Colonic mucosa (tissue), 4 donors: ENCODE measurements around the gene ITCH. TPM values are rescaled to one million over a fixed set of nuclear protein-coding genes. Genes with fewer than 3 reads are reported as not detected.
"Not testable (repeated sequence)": the region's sequence is repeated elsewhere in the genome, so short reads cannot be mapped to it uniquely, and the experiment has no call there.

Experiments used
- DNase-seq: peaks from one replicate; pipeline ENCODE4 v3.0.0-alpha.2; 2020
- H3K27ac ChIP-seq: fragments of 200-600 bp; one replicate; pipeline ENCODE4 v1.8.0; 2021
- H3K27me3 ChIP-seq: fragments of 200-600 bp; one replicate; pipeline ENCODE4 v1.8.0; 2021
- H3K36me3 ChIP-seq: fragments of 200-600 bp; one replicate; pipeline ENCODE4 v1.8.0; 2021
- H3K4me1 ChIP-seq: fragments of 200-600 bp; one replicate; pipeline ENCODE4 v1.8.0; 2021; ENCODE audit warnings: mild to moderate bottlenecking
- H3K4me3 ChIP-seq: fragments of 200-600 bp; one replicate; pipeline ENCODE4 v1.8.0; 2021
- H3K9ac ChIP-seq, 2 donors: one replicate each; pipeline ENCODE4 v1.7.0; 2013; ENCODE audit warnings: control low read depth in 2 of 2, low read depth in 2 of 2, low read length in 2 of 2
- H3K9me3 ChIP-seq: fragments of 200-600 bp; one replicate; pipeline ENCODE4 v1.8.0; 2021
- intact Hi-C: fragments of 100-400 bp; cut with DNase I; formaldehyde crosslinking; loops from one replicate; pipeline ENCODE4 v1.14.1; 2022
- total RNA-seq, 2 donors: library from RNA; stranded (reverse); fragmentation: NEBNext Ultra II Directional in 1 of 2; extraction: Animal tissue kit (Norgen Biotek cat#: 25700) in 1 of 2; gene quantifications; one replicate each; pipeline ENCODE4 v1.2.1, GENCODE V29; 2021
- TF ChIP-seq, protein P1 (sequence below): fragments of 200-600 bp; IDR thresholded peaks from one replicate; pipeline ENCODE4 v1.8.0; 2022; ENCODE audit warnings: antibody characterized with exemption, mild to moderate bottlenecking
- donor health status: healthy.
- donor health status: DM: no; HTN: no; CAD: no.
- donor health status: DM: no; HTN: no; CAD: no.

Gene ITCH
- total RNA-seq, 2 donors from 2014 or later: 50.0 to 71.4 TPM

DNA sequence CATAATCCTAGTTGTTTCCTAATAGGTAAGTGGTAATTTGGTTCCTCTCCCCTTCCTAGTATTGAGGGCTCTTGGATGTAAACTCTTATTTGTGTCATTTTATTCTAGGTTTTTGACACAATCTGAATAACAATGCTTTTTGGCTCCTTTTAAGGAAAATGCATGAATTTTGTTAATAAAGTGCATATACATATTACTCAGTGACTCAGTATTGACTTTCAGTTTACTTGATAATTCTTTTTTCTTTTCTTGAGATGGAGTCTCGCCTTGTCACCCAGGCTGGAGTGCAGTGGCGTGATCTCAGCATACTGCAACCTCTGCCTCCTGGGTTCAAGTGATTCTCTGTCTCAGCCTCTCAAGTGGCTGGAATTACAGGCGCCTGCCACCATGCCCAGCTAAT lies 19.1 kb downstream of the ITCH start:
- intact Hi-C loops: no loop called here
- TF ChIP-seq, protein P1, sequence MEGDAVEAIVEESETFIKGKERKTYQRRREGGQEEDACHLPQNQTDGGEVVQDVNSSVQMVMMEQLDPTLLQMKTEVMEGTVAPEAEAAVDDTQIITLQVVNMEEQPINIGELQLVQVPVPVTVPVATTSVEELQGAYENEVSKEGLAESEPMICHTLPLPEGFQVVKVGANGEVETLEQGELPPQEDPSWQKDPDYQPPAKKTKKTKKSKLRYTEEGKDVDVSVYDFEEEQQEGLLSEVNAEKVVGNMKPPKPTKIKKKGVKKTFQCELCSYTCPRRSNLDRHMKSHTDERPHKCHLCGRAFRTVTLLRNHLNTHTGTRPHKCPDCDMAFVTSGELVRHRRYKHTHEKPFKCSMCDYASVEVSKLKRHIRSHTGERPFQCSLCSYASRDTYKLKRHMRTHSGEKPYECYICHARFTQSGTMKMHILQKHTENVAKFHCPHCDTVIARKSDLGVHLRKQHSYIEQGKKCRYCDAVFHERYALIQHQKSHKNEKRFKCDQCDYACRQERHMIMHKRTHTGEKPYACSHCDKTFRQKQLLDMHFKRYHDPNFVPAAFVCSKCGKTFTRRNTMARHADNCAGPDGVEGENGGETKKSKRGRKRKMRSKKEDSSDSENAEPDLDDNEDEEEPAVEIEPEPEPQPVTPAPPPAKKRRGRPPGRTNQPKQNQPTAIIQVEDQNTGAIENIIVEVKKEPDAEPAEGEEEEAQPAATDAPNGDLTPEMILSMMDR: no peak
- H3K4me1 ChIP-seq: no peaks in the 10 kb centered on the region
- no peak overlapping the region for H3K4me3 ChIP-seq
- no peak for DNase-seq
- H3K27ac ChIP-seq: no peak overlapping the region
- H3K36me3 ChIP-seq: no peaks in the 10 kb centered on the region
- H3K27me3 ChIP-seq: no peaks in the 10 kb centered on the region
- no peak overlapping the region for H3K9ac ChIP-seq
- H3K9me3 ChIP-seq: no peaks in the 10 kb centered on the region

DNA sequence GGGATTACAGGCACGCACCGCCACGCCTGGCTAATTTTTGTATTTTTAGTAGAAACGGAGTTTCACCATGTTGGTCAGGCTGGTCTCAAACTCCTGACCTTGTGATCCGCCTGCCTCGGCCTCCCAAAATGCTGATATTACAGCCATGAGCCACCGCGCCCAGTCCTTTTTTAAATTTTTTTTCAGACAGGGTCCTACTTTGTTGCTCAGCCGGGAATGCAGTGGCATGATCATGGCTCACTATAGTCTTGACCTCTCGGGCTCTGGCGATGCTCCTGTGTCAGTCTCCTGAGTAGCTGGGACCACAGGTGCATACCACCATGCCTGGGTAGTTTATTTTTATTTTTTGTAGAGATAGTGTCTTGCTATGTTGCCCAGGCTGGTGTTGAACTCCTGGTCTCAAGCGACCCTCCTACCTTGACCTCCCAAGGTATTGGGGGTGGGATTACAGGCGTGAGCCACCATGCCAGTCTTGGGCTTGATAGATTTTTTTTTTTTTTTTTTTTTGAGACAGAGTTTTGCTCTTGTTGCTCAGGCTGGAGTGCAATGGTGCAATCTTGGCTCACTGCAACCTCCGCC lies 19.9 kb downstream of the ITCH start:
- H3K27me3 ChIP-seq, H3K27ac ChIP-seq, H3K4me1 ChIP-seq, H3K4me3 ChIP-seq, H3K9ac ChIP-seq, intact Hi-C loops, H3K9me3 ChIP-seq, H3K36me3 ChIP-seq, DNase-seq: not testable (repeated sequence)

DNA sequence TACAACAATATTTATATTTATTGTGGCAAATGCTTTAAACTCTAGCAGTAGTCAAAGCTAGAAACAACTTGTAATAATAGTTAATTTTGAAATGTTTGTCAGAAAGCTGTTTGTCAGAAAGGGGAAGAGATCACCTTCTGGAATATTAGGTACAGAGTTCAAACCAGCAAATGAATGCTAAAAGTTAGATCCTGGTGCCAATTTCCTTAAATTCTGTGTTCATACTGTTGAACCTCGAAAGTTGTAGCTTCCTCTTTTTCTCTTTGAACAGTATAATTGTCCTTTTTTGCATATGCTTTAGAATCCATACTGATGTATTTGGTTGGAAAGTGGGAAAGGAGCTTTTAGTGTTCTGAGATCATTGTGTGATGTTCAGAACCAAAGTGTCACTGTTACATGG lies 22.4 kb downstream of the ITCH start:
- Histone ChIP-seq H3K9me3 (no peaks in the 10 kb centered on the region), H3K36me3 (no peaks in the 10 kb centered on the region), H3K27me3 (no peaks in the 10 kb centered on the region), H3K4me1 (peaks cover 7% of the 10 kb centered on the region), H3K4me3 (no peak overlapping the region), H3K9ac (no peak overlapping the region), H3K27ac (no peak overlapping the region)
- intact Hi-C loops: no loop called here
- TF ChIP-seq, protein P1: no peak
- DNase-seq: no peak

DNA sequence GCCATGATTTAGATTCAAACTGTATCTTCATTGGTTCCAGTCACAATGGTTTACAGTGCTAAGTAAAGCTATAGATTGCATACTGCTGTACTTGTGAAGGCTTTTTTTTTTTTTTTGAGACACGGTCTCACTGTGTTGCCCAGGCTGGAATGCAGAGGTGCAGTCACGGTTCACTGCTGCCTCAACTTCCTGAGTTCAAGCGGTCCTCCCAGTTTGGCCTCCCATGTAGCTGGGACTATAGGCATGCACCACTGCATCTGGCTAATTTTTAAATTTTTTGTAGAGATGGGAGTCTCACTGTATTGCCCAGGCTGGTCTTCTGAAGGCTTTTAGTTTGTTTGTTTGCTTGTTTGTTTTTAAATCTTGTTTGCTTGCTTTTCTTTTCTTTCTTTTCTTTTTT lies 24.9 kb downstream of the ITCH start:
- TF ChIP-seq, protein P1: no peak
- Histone ChIP-seq H3K4me3 (no peak overlapping the region), H3K27me3 (no peaks in the 10 kb centered on the region), H3K36me3 (no peaks in the 10 kb centered on the region), H3K27ac (no peak overlapping the region), H3K9ac (no peak overlapping the region), H3K4me1 (peaks cover 14% of the 10 kb centered on the region), H3K9me3 (no peaks in the 10 kb centered on the region)
- no peak for DNase-seq
- intact Hi-C loops: no loop called here

DNA sequence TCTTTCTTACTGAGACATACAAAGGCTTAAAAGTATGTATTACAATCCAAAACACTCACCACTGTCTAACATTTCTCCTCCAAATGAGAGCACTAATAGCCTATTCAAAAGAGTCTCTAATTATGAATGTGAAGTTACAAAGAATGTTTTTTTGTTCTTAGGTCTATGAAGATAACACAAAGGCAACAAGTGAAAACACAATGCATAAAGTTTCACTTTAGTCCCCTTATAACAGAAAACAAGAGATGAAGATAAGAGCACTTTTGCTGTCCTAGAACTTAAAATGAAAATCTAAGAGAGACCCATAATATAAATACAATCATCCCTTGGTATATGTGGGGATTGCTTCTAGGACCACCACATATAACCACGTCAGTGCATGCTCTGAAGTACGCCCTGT lies 25.6 kb downstream of the ITCH start:
- Histone ChIP-seq H3K9ac (no peak overlapping the region), H3K9me3 (no peaks in the 10 kb centered on the region), H3K36me3 (no peaks in the 10 kb centered on the region), H3K4me3 (no peak overlapping the region), H3K4me1 (peaks cover 14% of the 10 kb centered on the region), H3K27ac (no peak overlapping the region), H3K27me3 (no peaks in the 10 kb centered on the region)
- intact Hi-C loops: no loop called here
- DNase-seq: no peak
- TF ChIP-seq, protein P1: no peak

DNA sequence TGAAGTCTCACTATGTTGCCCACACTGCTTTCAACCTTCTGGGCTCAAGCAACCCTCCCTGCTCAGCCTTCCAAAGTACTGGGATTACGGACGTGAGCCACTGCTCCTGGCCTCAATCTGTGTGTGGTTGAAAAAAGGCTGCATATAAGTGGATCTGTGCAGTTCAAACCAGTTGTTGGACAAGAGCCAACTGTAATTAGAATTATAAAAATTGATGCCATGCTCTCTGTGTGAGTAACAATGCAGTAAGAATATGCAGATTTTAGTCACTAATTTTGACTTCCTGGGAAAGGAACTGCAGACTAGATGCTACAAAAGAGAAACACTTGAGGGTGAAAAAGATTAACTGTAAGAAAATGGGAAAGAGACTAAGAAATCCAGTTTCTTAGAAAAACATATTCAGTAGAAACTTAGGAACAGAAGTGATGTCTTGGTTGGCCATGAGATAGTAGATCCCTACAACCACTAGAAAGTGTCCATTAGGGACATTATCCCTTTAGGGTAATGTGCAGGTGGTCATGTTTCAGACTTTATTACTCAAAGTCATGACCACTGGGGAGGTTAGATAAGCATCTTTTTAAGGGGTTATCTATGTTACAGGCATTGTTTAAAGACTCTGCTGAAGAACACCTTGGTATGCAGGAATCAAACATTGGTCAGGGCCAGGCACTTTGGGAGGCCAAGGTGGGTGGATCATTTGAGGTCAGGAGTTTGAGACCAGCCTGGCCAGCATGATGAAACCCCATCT lies 26.3 kb downstream of the ITCH start:
- peaks cover 14% of the 10 kb centered on the region for H3K4me1 ChIP-seq
- no peak overlapping the region for H3K4me3 ChIP-seq
- intact Hi-C loops: no loop called here
- no peak for DNase-seq
- no peaks in the 10 kb centered on the region for H3K36me3 ChIP-seq
- no peak overlapping the region for H3K27ac ChIP-seq
- H3K9me3 ChIP-seq: no peaks in the 10 kb centered on the region
- no peaks in the 10 kb centered on the region for H3K27me3 ChIP-seq
- no peak overlapping the region for H3K9ac ChIP-seq
- TF ChIP-seq, protein P1: no peak
